ENCODE measurements around the gene KATNBL1. TPM values are rescaled to one million over a fixed set of nuclear protein-coding genes. Genes with fewer than 3 reads are reported as not detected.

KATNBL1 gene
- total RNA-seq, 4 donors from 2014 or later: 42.6 to 109 (median 47.8) TPM

DNA sequence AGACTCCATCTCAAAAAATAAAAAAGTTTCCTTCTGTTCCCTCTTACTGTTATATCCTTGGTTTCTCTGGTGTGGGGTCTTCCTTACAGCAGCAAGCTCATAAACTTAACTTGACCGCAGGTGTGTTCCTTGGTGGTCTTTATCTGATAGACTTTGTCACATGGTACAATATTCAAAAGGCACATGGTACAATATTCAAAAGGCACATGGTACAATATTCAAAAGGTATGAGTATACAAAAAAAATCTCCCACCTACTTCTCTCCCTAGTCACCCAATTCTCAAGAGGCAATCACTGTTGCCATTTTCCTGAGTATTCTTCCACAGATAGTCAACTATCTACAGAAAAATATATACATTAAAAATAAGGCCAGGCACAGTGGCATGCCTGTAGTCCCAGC lies 103.5 kb downstream of the KATNBL1 start:
- TF ChIP-seq POLR2A (IDR thresholded peaks at IDR 0.05) (no peak), POLR2AphosphoS5 (IDR thresholded peaks at IDR 0.05) (no peak), EP300 (IDR thresholded peaks at IDR 0.05) (no peak)
- TF ChIP-seq, protein P1, sequence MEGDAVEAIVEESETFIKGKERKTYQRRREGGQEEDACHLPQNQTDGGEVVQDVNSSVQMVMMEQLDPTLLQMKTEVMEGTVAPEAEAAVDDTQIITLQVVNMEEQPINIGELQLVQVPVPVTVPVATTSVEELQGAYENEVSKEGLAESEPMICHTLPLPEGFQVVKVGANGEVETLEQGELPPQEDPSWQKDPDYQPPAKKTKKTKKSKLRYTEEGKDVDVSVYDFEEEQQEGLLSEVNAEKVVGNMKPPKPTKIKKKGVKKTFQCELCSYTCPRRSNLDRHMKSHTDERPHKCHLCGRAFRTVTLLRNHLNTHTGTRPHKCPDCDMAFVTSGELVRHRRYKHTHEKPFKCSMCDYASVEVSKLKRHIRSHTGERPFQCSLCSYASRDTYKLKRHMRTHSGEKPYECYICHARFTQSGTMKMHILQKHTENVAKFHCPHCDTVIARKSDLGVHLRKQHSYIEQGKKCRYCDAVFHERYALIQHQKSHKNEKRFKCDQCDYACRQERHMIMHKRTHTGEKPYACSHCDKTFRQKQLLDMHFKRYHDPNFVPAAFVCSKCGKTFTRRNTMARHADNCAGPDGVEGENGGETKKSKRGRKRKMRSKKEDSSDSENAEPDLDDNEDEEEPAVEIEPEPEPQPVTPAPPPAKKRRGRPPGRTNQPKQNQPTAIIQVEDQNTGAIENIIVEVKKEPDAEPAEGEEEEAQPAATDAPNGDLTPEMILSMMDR (IDR thresholded peaks at IDR 0.05): no peak
- no peak for DNase-seq (ENCODE audit: low spot score in 2 of 2)
- H3K9me3 ChIP-seq: no peaks in the 10 kb centered on the region
- H3K27ac ChIP-seq: no peak overlapping the region
- no peaks in the 10 kb centered on the region for H3K27me3 ChIP-seq
- H3K36me3 ChIP-seq: no peaks in the 10 kb centered on the region
- 95% methylated on average over 1 of the region's 1 CpG for WGBS
- H3K4me1 ChIP-seq: peaks cover 6% of the 10 kb centered on the region
- no peak overlapping the region for H3K4me3 ChIP-seq

- H3K4me3 ChIP-seq: peak overlapping the region; percentile 95
- no peaks in the 10 kb centered on the region for H3K36me3 ChIP-seq
- peaks cover 32% of the 10 kb centered on the region for H3K4me1 ChIP-seq
- WGBS: 30% methylated on average over 29 of the region's 29 CpGs
- no peaks in the 10 kb centered on the region for H3K9me3 ChIP-seq
- no peak for DNase-seq (ENCODE audit: low spot score in 2 of 2)
- TF ChIP-seq POLR2A (IDR thresholded peaks at IDR 0.05) (peak in 1 of 2 donors; percentile 3), POLR2AphosphoS5 (IDR thresholded peaks at IDR 0.05) (peak in 1 of 3 donors; percentile 3), EP300 (IDR thresholded peaks at IDR 0.05) (no peak)
- TF ChIP-seq, protein P1 (IDR thresholded peaks at IDR 0.05): no peak
- H3K27ac ChIP-seq: peak overlapping the region; percentile 90
- no peaks in the 10 kb centered on the region for H3K27me3 ChIP-seq
These were observed 107.5 kb downstream of the KATNBL1 start for GRCh38 chr15:34102175-34102925.

GRCh38 chr15:34101366-34102174 lies 108.3 kb downstream of the KATNBL1 start, which contains the start of the genes EMC7 and PGBD4:
Gene EMC7 (minus strand): TSS chr15:34101862. CDS start chr15:34101839, 23 bp downstream.
Gene PGBD4 (plus strand): TSS chr15:34102083. CDS start chr15:34102532, 449 bp downstream.
- whole genome bisulfite sequencing: 2% methylated on average over 19 of the region's 48 CpGs
- no peaks in the 10 kb centered on the region for H3K36me3 ChIP-seq
- H3K9me3 ChIP-seq: no peaks in the 10 kb centered on the region
- H3K27ac ChIP-seq: peak within 1 kb of the TSS; percentile 90
- peak; percentile 99 for DNase-seq (ENCODE audit: low spot score in 2 of 2)
- TF ChIP-seq, protein P1 (IDR thresholded peaks at IDR 0.05): no peak
- TF ChIP-seq POLR2A (IDR thresholded peaks at IDR 0.05) (peak in 1 of 2 donors; percentile 70), POLR2AphosphoS5 (IDR thresholded peaks at IDR 0.05) (peak in 2 of 3 donors; percentile 75 to 88)
- H3K4me1 ChIP-seq: peaks cover 32% of the 10 kb centered on the region
- peak within 1 kb of the TSS; percentile 95 for H3K4me3 ChIP-seq
- no peaks in the 10 kb centered on the region for H3K27me3 ChIP-seq

GRCh38 chr15:34099914-34100313 lies 110.0 kb downstream of the KATNBL1 start:
- Histone ChIP-seq H3K4me3 (no peak overlapping the region), H3K27ac (no peak overlapping the region), H3K27me3 (no peaks in the 10 kb centered on the region), H3K36me3 (peaks cover 6% of the 10 kb centered on the region), H3K9me3 (no peaks in the 10 kb centered on the region), H3K4me1 (peaks cover 32% of the 10 kb centered on the region)
- TF ChIP-seq POLR2A (IDR thresholded peaks at IDR 0.05) (no peak), POLR2AphosphoS5 (IDR thresholded peaks at IDR 0.05) (no peak), EP300 (IDR thresholded peaks at IDR 0.05) (no peak)
- DNase-seq (ENCODE audit: low spot score in 2 of 2): no peak
- WGBS: 95% methylated on average over 5 of the region's 5 CpGs

Other genes with a start within 250 kb of the KATNBL1 start
- gene CHRM5, start 241.6 kb downstream of the KATNBL1 start, total RNA-seq: not detected
- 10 to 100 TPM in 3 of 4 donors, 1 to 10 TPM in 1; 5.9 to 14.8 (median 13.5) TPM for gene AVEN, start 170.9 kb downstream of the KATNBL1 start, total RNA-seq
- 10 to 100 TPM; 25.8 to 44.8 (median 31.9) TPM for gene EMC7, start 108.2 kb downstream of the KATNBL1 start, total RNA-seq
- gene PGBD4, start 108.0 kb downstream of the KATNBL1 start, total RNA-seq: 1 to 10 TPM in 3 of 4 donors, under 1 TPM in 1; 0.83 to 2.3 (median 1.4) TPM
- gene EMC4, start 14.9 kb upstream of the KATNBL1 start, total RNA-seq: 100 to 1,000 TPM; 101 to 155 (median 120) TPM
- 10 to 100 TPM; 18.3 to 78.9 (median 35.9) TPM for gene SLC12A6, start 127.7 kb upstream of the KATNBL1 start, total RNA-seq
- 100 to 1,000 TPM in 3 of 4 donors, 10 to 100 TPM in 1; 88.9 to 196 (median 133) TPM for gene NOP10, start 133.0 kb upstream of the KATNBL1 start, total RNA-seq
- under 1 TPM in 1 of 4 donors, not detected in 3; 0.10 TPM for gene NUTM1, start 133.2 kb upstream of the KATNBL1 start, total RNA-seq
- gene LPCAT4, start 157.1 kb upstream of the KATNBL1 start, total RNA-seq: 100 to 1,000 TPM in 1 of 4 donors, 10 to 100 TPM in 3; 23.6 to 105 (median 35.9) TPM
- gene GOLGA8A, start 227.7 kb upstream of the KATNBL1 start, total RNA-seq: 100 to 1,000 TPM in 1 of 4 donors, 10 to 100 TPM in 3; 19.5 to 155 (median 55.4) TPM

All from suprapubic skin (tissue), 4 donors.